COLO668 (cell line): Measurements from ENCODE around the gene BRCA1.
"Not testable (repeated sequence)": the region's sequence is repeated elsewhere in the genome, so short reads cannot be mapped to it uniquely, and the experiment has no call there.

Experiments used
- DNase-seq: peaks from one replicate; lab custom pipeline; 2025; ENCODE audit not compliant: unreplicated experiment; lab: John Stamatoyannopoulos, UW

The BRCA1 gene

DNA sequence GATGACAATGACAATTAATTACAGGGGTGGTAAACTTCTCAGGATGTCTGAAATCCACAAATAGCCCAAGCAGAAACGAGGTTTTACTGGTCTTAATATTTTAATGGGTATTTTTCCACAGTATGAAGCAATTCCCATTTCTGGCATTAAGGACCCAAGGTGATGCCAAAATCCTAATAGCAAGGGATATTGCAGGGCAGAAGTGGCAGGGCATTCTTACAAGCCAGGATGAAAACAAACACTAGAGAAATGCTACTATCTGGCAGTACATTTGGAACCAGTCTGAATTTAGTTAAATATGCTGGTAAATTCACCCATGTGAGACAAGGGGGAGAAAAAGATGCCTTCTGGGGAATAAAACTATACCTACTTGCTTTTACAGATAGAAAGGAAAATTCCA lies 54.9 kb downstream of the BRCA1 start:
- no peak for DNase-seq

DNA sequence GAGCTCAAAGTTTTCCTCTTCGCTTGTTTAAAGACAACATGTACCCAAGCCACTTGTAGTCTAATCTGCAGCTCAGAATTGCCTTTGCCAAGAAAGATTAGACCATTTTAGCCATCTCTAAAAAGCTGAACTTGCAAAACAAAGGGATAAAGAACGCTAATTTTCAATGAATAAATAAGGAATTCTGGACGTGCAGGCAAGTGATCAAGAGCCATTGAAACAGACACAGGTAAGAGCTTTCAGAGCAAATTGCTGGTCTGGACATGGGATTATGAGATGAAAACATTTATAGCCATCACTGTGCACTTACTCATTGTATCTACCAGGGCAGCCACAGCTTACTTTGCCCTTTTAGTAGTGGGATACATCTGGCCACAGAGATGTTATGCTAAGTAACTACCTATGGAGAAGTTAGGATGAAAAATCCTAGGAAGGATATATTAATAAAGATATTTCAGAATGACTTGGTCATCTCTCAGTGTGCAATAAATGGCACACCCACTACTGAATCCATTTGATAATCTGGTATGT lies 55.7 kb downstream of the BRCA1 start:
- no peak for DNase-seq

GRCh38 chr17:43068570-43069367 lies 56.4 kb downstream of the BRCA1 start:
- DNase-seq = no peak

- DNase-seq = no peak
These were observed 62.1 kb downstream of the BRCA1 start for GRCh38 chr17:43062984-43063638.

GRCh38 chr17:43056051-43056450 lies 69.1 kb downstream of the BRCA1 start:
- no peak for DNase-seq

- DNase-seq = not testable (repeated sequence)
These were observed 72.2 kb downstream of the BRCA1 start for GRCh38 chr17:43053008-43053407.

DNA sequence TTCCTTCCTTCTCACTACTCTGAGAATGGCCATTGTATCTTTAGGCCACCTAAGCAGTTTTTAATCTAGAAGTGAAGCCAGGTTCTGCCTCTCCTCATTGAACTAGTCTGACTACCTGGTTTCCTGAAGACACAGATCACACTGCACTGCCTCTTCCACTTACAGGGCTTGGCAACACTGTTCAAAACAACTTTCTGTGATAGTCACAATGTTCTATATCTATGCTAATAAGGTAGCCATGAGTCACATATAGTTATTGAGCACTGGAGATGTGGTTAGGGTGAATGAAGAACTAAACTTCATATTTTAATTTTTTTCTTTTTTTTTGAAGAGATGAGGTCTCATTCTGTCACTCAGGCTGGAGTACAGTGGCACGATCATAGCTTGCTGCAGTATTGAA lies 73.2 kb downstream of the BRCA1 start:
- no peak for DNase-seq

GRCh38 chr17:43044024-43044423 lies 81.1 kb downstream of the BRCA1 start:
- no peak for DNase-seq

GRCh38 chr17:43043307-43043706 lies 81.9 kb downstream of the BRCA1 start:
- no peak for DNase-seq

DNA sequence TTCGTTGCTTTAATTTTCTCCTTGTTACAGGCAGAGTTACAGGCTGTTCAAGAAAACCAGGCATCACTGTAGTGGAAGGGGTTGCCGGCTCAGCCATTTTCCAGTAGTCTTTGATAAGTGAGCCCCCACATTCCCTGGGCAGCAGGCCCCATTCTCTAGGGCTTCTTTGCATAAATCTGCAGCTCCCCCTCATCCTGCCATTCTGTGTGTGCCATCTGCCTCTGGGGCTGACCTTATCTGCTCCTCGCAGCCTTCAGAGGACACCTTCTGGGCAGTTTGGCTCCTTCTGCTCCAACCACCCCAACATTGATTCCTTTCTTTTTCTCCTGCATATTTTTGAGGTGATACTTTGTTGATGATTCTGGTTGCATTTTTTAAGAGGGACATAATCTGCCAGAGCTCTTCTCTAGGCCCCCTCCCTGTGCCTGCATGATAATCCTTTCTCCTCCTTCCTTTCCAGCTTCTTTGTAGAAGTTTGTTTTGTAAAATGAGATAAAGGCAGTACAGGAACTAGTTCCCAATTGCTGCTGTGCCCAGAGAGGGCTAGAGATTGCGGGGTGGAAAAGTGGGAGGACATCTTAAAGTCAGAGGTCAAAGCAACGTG lies 83.0 kb downstream of the BRCA1 start:
- no peak for DNase-seq

- no peak for DNase-seq
These were observed 84.5 kb downstream of the BRCA1 start for GRCh38 chr17:43040655-43041054.

GRCh38 chr17:43039646-43040045 lies 85.5 kb downstream of the BRCA1 start:
- no peak for DNase-seq

DNA sequence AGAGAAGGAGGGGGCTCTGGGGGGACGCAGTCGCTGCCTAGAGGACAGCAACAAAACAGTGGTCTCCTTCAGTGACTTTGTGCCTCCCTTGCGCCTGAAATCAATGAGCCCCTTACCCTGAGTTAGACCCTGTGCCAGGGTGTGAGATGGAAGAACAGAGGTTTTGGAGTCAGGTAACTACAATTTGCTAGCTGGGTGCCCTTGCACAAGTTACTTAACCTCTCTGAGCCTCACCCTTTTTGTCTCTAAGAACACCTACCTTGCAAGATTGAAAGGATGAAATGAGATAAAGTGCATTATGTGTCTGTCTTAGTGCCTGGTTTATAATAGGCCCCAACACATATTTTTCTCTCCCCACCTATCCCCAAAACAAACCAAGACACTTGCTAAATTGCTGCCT lies 90.3 kb downstream of the BRCA1 start:
- no peak for DNase-seq

- no peak for DNase-seq
These were observed 90.9 kb downstream of the BRCA1 start for GRCh38 chr17:43033948-43034881.

DNA sequence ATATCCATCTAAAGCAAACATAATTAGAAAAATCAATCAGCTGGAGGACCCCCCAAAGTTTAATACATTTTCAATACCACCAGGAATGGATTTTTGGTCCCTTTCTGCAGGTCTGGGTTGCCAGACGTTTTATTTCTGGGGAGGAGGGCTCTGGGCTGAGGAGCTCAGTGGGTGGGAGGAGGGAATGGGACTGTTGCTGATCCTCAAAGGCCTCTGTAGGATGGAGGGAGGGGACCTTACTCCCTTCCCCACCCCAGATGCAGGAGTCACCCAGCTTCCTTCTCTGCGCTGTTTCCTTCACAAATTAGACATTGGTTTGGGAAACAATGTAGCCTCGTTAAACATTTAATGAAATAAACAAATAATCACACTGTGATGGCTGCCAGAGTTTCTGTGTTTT lies 93.5 kb downstream of the BRCA1 start:
- no peak for DNase-seq

- no peak for DNase-seq
These were observed 94.9 kb downstream of the BRCA1 start for GRCh38 chr17:43030137-43030767.

GRCh38 chr17:43028221-43028861 lies 96.8 kb downstream of the BRCA1 start:
- no peak for DNase-seq

GRCh38 chr17:43027091-43028032 lies 97.8 kb downstream of the BRCA1 start:
- no peak for DNase-seq

GRCh38 chr17:43026595-43026994 lies 98.6 kb downstream of the BRCA1 start:
- no peak for DNase-seq
